BJ (cell line): Measurements from ENCODE around the gene HS3ST5. TPM values are rescaled to one million over a fixed set of nuclear protein-coding genes. Genes with fewer than 3 reads are reported as not detected.

Source experiments
- CTCF ChIA-PET: fragments of 350-600 bp; formaldehyde crosslinking; extraction: SDS; loops from one replicate; lab custom pipeline; 2021; ENCODE audit warnings: antibody characterized with exemption, inconsistent platforms; lab: Yijun Ruan, JAX
- POLR2A ChIA-PET: fragments of 300-600 bp; sonication (Branson Sonifier 250); formaldehyde crosslinking; extraction: SDS; loops from one replicate; lab custom pipeline; 2021; ENCODE audit warnings: antibody characterized with exemption; lab: Charles Lee
- DNase-seq: peaks from one replicate; pipeline ENCODE4 v3.0.0-alpha.2; 2011; ENCODE audit warnings: low read depth
- H3K27me3 ChIP-seq: 2 replicates; pipeline ENCODE4 v1.6.0; 2011; ENCODE audit warnings: low read length; ENCODE audit not compliant: control insufficient read depth, insufficient read depth
- H3K36me3 ChIP-seq: 2 replicates; pipeline ENCODE4 v1.5.1; 2011; ENCODE audit warnings: low read length; ENCODE audit not compliant: control insufficient read depth, insufficient read depth
- H3K4me3 ChIP-seq: 2 replicates; pipeline ENCODE4 v1.5.1; 2011; ENCODE audit warnings: low read depth, mild to moderate bottlenecking, control low read depth, low read length
- CTCF ChIP-seq: IDR thresholded peaks from 2 replicates; pipeline ENCODE4 v1.5.1; 2011; ENCODE audit warnings: low read depth, mild to moderate bottlenecking, control low read depth, inconsistent platforms, low read length, moderate library complexity; ENCODE audit not compliant: insufficient read depth
- polyA plus RNA-seq: library from polyadenylated mRNA; depleted of rRNA; stranded (reverse); fragments of >200 nt; gene quantifications from 2 replicates; pipeline ENCODE4 v1.2.3, GENCODE V29; 2011

Gene HS3ST5
- polyA plus RNA-seq, 1 experiment: not detected

GRCh38 chr6:114040871-114041270 is 302.0 kb downstream of the HS3ST5 start:
- no peaks in the 10 kb centered on the region for H3K27me3 ChIP-seq
- CTCF ChIA-PET: interaction anchor here (1.2 kb wide), 1 partner anchor 10 kb away, joined by 4 read pairs; no protein-coding TSS in a partner anchor
- POLR2A ChIA-PET: interaction anchor here (0.6 kb wide), 2 partner anchors 9 to 28 kb away, joined by 4 to 11 read pairs; no protein-coding TSS in a partner anchor
- no peak for TF ChIP-seq CTCF
- H3K4me3 ChIP-seq: no peak overlapping the region
- no peak for DNase-seq
- no peaks in the 10 kb centered on the region for H3K36me3 ChIP-seq

- ChIA-PET POLR2A (no interaction called here), CTCF (no interaction called here)
- no peak for TF ChIP-seq CTCF
- no peak for DNase-seq
- no peaks in the 10 kb centered on the region for H3K27me3 ChIP-seq
- H3K36me3 ChIP-seq: no peaks in the 10 kb centered on the region
- no peak overlapping the region for H3K4me3 ChIP-seq
Measured at GRCh38 chr6:114039841-114040240, 303.0 kb downstream of the HS3ST5 start.

- no peak for DNase-seq
- no peak overlapping the region for H3K4me3 ChIP-seq
- TF ChIP-seq CTCF: no peak
- ChIA-PET CTCF (no interaction called here), POLR2A (no interaction called here)
- no peaks in the 10 kb centered on the region for H3K36me3 ChIP-seq
- H3K27me3 ChIP-seq: no peaks in the 10 kb centered on the region
Measured at GRCh38 chr6:114033606-114034005, 309.2 kb downstream of the HS3ST5 start.

GRCh38 chr6:114032721-114033120 is 310.1 kb downstream of the HS3ST5 start:
- no peak for DNase-seq
- Histone ChIP-seq H3K27me3 (no peaks in the 10 kb centered on the region), H3K4me3 (no peak overlapping the region), H3K36me3 (no peaks in the 10 kb centered on the region)
- ChIA-PET CTCF (no interaction called here), POLR2A (no interaction called here)
- TF ChIP-seq CTCF: no peak

GRCh38 chr6:114030767-114031166 is 312.1 kb downstream of the HS3ST5 start:
- H3K36me3 ChIP-seq: no peaks in the 10 kb centered on the region
- TF ChIP-seq CTCF: no peak
- POLR2A ChIA-PET: no interaction called here
- CTCF ChIA-PET: interaction anchor here (0.9 kb wide), 1 partner anchor 11 kb away, joined by 4 read pairs; no protein-coding TSS in a partner anchor
- no peak for DNase-seq
- no peaks in the 10 kb centered on the region for H3K27me3 ChIP-seq
- no peak overlapping the region for H3K4me3 ChIP-seq
